WI38 (cell line): ENCODE measurements around the gene BTG4.

Experiments
- H3K4me3 ChIP-seq: 2 replicates; pipeline ENCODE4 v1.5.1; 2011; ENCODE audit warnings: low read depth, mild to moderate bottlenecking, control low read depth, low read length
- CTCF ChIP-seq: IDR thresholded peaks from 2 replicates; pipeline ENCODE4 v1.5.1; 2012; ENCODE audit warnings: low read depth, mild to moderate bottlenecking, control low read depth, low read length

BTG4 gene

DNA sequence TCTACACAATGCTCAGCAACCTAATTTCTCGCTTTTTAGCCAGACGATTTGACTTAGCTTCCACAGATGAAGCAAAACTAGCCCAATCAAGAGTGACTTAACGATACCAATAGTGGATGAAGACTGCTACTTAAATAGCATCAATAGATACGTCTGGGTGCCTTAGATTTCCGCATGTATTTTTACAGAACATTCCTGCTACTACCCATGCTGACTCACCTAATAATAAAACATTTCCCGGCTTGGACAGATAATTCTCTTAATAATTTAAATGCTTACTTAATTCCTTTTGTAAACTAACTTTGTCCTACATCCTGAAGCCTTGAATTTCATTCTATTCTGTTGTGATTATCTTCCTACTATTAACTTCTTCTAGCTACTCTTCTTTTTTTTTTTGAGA, 23.1 kb upstream of the BTG4 start:
- TF ChIP-seq CTCF: no peak
- no peak overlapping the region for H3K4me3 ChIP-seq

DNA sequence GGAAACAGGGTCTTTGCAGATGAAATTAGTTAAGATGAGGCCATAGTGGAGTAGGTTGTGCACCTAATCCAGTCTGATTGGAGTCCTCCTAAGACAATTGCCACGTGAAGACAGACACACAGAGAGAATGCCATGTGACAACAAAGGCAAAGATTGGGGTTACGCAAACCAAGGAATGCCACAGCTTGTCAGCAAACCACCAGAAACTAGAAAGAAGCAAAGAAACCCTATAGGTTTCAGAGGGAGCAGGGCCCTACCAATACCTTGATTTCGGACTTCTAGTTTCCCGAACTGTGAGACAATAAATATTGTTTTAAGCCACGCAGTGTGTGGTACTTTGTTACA, 20.2 kb upstream of the BTG4 start:
- no peak for TF ChIP-seq CTCF
- H3K4me3 ChIP-seq: no peak overlapping the region

- no peak overlapping the region for H3K4me3 ChIP-seq
- no peak for TF ChIP-seq CTCF
These were observed 19.6 kb upstream of the BTG4 start for GRCh38 chr11:111531687-111532364.

GRCh38 chr11:111531136-111531535, 18.9 kb upstream of the BTG4 start:
- no peak for TF ChIP-seq CTCF
- H3K4me3 ChIP-seq: no peak overlapping the region

DNA sequence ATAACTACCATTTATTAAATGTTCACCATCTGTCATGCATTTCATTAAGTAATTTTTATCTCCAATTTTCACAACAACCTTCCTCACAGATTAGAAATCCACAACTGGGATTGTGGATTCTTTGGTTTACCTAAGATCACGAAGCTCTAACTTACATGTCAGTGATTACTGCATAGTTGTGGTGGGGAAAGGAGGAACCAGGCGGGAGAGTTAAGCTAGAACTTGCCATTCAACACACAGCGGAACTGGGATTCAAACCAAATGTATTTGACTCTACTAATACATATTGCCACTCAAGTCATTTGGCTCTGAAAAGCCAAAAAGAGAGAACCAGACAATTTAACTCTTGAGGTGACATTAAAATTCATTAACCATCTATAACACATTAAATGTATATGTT, 17.9 kb upstream of the BTG4 start:
- no peak for TF ChIP-seq CTCF
- H3K4me3 ChIP-seq: no peak overlapping the region

GRCh38 chr11:111528557-111528956, 16.4 kb upstream of the BTG4 start:
- no peak overlapping the region for H3K4me3 ChIP-seq
- TF ChIP-seq CTCF: no peak

- no peak for TF ChIP-seq CTCF
- no peak overlapping the region for H3K4me3 ChIP-seq
These were observed 15.1 kb upstream of the BTG4 start for GRCh38 chr11:111527279-111527678.
